Measurements from ENCODE around the gene NPY.

NPY gene

DNA sequence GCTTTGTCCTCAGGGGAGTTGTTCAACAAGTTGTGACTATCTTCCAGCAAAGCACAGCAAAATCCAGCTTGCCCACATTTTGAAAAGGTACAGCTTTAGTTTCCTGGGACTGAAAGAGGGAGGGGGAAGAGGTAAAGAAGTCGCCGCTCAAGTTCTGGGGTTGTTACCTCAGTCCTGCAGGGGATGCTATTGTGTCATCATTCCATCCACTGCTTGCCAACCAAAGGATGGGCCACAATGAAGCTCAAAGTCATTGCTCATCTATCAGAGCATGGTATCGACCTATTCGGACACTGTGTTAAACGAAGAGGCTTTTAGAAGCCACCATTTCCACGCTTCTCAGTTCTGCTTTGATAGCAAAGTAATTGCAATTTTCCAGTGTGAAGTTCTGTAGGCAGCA, 34.3 kb downstream of the NPY start:
- DNase-seq = no peak

GRCh38 chr7:24319209-24319608, 35.2 kb downstream of the NPY start:
- DNase-seq = no peak

DNA sequence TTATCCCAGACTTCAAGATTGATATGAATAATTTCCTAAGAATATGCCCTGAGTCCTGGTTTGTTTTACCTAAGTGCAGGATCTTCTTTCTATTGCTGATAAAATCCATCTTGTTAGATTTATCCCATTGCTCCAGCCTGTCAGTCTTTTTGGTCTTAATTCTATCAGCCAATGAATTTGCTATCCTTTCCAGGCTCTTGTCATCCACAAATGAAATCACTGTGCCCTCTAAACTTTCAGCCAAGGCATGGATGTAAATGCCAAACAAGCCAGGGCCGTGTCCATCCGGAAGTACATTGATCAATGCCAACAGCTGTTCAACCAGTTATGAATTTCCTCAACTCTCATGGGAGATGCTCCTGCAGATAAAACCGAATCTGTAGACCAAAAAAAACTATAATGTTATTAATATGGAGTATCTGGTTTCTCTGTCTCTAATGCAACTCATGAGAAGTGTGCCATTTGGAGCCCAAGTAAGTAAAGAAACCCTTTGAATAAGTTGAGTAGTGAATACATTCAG, 40.0 kb downstream of the NPY start:
- DNase-seq = no peak

- no peak for DNase-seq
Observed at GRCh38 chr7:24325708-24326107, 41.7 kb downstream of the NPY start.

DNA sequence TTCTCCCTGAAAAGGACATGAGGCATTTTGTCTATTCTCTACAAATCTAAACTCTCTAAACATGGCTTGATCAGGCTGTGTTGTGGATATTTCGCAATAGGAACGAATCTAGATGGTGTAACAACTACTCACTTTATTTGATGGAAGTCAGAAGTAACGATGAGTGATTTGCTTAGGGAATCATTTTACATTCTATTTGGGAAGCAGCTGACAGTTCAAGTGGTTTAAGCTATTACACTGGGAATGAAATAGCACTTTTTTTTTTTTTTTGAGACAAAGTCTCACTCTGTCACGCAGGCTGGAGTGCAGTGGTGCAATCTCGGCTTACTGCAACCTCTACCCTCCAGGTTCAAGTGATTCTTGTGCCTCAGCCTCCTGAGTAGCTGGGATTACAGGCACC, 44.1 kb downstream of the NPY start:
- no peak for DNase-seq

DNA sequence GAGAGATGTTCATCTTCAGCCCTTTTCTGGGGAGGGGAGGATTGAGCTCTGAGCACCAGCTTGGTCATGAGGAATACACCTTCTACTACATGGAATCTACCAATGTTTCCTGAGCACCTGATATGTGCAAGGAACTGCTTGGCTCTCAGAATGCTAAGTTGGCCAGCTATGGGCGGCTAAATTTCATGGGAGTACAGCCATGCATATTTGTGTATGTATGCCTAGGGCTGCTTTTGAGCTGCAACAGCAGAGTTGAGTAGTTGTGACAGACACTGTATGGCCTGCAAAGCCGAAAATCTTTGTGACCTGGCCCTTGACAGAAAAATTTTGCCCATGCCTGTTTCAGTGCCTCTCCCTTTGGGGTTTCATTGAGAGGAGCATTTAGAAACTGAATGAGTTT, 44.9 kb downstream of the NPY start:
- no peak for DNase-seq

- DNase-seq = no peak
Observed at GRCh38 chr7:24334012-24334411, 50.0 kb downstream of the NPY start.

- no peak for DNase-seq
Observed at GRCh38 chr7:24334627-24335026, 50.6 kb downstream of the NPY start.

DNA sequence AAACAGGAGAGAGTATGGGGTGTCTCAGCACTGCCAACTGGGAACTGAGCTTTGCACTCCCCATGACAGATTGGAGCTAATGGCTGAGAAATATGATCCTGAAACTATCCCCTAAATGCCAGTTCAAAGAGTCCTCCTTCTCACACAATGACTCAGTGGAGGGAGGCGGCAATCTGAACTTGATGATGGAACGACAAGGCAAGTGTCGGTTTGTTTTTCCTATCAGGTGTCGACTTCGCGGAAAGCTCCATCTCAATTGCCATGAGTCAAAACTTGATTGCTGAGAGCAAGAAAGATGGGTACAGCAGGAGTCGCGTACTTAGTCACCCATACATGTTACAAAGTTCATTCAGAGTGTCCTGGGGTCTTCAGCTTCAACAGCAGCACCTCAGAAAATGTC, 52.5 kb downstream of the NPY start:
- no peak for DNase-seq

DNA sequence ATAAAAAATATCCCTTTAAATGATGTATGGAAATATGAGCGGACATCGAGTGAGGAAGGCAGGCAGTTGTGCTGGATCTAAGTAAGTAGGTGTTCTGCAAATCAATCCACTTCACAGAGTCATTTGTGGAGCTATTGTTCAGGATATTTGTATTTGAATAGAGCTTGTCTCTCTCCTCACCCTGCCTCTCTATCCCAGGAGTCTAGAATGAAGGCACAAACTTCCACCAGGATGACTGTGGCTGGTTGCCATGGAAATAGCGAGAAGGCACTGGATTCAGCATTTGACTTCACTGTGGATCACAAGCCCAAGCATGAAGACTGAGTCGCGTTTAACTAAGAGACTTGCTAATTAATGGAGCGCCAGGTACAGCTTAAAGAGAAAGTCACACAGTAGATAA, 53.2 kb downstream of the NPY start:
- no peak for DNase-seq

- no peak for DNase-seq
Observed at GRCh38 chr7:24339575-24339974, 55.6 kb downstream of the NPY start.

DNA sequence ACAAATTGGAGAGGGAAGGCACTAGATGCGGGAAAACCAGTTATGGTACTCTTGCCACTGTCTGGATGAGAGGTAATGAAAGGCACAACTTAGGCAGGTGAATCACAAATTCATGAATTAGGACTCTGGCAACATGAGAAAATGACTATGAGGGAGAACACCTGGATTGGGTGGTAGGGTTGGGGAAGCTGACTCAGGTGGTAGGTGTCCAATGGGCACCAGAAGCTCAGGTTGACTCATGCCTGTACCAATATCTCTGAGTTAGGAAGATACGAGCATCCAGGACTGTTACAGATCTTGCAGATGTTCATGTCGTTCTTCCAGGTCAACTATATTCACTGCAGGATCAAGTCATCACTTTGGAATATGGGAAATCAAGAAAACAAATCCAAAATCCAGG, 56.7 kb downstream of the NPY start:
- DNase-seq = no peak
